Non-pigmented ciliary epithelial cell (primary cell): ENCODE data around the gene RORB.
"Not testable (repeated sequence)": the region's sequence is repeated elsewhere in the genome, so short reads cannot be mapped to it uniquely, and the experiment has no call there.

ENCODE experiments used
- DNase-seq: peaks from one replicate; pipeline ENCODE4 v3.0.0-alpha.2; 2010; ENCODE audit warnings: low read depth

The RORB gene

DNA sequence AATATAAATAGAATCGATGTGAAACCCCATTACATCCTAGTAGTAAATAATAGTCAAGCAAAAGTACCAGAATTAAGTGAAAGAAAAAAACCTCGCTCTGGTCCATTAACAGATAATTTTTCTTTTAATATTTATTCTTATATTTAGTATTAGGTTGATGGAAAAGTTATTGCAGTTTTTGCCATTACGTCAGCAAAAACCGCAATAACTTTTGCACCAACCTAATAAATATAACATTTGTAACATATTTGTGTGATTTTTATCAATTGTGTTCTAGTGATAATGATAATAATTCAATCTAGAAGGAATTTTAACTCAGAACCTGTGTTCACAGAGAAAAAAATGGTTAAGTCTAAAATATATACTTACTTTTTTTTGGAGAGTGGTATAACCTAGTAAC is 16.1 kb downstream of the RORB start:
- no peak for DNase-seq

DNA sequence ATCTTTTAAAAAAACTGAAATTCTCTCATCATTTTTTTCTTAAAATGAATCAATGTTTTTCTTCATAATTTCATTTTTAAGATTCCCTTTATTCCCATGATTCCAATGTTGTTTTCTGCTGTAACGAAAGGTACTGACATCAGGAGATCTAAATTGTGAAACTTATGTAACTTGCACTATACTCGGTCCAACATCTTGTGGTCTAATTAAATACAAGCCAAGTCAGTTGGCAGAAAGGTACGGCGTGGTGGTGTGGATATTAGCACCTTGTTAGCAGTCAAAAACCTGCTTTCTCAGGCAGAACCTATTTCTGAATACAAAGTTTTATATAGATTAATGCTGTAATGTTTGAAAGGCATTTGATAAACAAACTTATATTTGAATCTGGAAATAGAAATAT is 20.1 kb downstream of the RORB start:
- no peak for DNase-seq

DNA sequence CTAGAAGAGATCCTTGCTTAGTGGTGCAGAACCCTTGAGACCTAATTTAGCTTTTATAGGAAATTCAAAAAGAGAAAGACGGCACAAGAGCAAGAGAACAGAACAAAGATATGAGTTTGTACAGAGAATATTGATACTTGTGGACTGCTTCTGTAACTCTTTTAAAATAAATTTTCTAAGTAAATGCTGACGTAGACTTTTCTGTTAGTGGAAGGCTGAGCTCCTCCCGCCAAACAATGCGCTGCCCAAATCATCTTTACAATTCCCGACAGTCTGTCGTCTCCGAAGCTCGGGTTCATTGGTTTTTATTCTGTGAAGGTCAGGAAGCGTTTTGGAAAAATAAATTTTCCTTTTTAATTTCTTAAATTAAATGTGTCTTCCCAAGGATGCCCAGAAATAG is 22.3 kb downstream of the RORB start:
- no peak for DNase-seq

DNA sequence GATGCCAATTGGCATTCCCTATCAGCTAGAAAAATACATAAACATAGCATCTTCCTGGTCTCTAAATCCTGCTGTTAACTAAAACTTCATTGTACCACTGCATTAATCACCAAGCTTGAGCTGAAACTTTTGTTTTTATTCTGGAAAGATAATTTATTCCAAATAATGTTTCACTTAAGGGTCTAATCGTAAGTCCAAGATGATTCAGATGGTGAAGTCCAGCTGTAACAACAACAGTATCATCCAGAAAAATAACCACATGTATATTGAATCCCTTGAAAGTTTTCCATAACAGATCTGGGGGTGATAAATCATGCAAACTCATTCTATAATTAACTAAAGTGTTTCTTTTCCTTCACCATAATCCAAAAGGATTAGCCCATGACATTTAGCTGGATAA is 23.9 kb downstream of the RORB start:
- peak; percentile 42 for DNase-seq

DNA sequence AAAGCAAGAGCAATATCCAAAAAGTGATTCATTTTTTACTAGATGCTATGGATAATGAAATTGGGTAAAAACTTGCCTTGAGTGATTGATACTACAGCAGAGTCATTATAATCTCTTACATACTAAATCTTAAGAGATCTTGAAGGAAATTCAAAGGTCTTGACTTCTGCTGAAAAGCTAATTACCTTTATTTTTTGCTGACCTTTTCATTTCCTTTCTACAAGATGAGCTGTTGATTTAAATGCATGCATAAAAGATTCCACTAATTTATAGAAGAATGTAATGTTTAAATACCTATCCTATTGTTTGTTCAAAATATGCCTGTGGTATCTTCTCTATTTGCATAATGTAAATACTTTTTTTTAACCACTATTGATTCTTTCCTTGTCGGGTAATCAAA is 27.2 kb downstream of the RORB start:
- DNase-seq, result no peak

DNA sequence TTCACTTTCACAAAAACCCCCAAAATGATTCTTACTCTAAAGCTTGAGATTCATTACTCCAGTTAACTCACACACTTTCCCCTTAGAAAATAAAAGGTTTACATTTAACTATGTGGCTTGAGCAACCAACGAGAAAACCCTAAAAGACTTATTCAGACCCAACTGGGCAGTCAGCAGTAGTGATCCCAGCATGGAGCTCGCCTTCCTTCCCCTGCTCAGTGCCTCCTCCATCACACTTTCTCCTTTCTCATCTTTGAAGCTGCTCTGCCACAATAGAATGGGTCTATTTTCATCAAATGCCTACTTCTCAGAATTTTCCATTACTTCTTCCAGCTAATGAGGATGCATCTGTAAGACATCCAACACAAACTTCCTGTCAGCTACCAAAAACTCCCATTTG is 29.1 kb downstream of the RORB start:
- no peak for DNase-seq

DNA sequence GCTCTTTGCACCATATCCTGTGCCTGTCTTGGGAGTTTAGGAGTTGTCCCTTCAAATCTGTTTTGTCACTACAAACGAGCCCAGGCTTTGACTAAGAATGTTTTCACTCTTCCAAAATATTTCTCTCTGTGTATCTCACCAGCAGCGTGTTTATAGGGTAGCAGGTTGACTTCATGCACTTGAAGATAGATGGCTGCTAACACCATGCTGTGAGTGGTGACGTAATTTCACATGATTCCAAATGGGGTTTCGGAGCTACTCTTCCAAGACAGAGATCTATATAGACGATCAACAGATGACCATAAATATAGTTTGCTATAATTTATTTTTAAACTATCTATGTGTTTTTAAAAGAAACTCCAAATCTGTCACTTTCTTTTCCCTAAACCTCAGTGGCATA is 30.6 kb downstream of the RORB start:
- no peak for DNase-seq

DNA sequence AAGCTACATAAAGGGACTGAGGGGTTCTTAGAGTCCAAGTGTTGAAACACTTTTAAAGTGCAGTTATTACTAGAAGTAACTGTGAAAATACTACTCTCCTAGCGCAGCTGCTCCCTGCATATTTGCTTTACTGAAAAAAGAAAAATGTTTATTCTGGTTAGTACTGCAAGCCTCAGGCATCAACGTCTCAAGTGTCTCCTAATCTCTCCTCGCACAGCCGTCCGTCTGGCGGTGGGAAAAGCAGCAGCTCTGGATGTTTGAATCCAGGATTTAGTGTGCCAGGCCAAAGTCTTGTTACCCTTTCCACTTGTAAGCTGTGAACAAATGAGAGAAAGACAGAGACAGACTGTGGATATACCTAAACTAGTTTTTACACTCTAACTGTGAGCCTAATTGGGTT is 31.1 kb downstream of the RORB start:
- DNase-seq, result no peak

DNA sequence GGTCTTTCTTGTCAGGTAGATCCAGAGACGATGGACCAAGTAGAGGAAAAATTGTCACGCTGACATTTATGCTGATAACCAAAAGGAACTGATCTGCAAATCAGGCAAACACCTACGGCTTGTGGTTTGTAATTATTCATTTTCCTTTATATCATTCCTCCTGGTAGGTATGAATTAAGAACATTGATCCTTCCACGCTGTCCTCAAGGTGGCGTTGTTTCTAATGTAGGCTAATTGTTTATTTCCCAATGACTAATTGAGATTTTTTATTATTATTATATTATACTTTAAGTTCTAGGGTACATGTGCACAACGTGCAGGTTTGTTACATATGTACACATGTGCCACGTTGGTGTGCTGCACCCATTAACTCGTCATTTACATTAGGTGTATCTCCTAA is 33.3 kb downstream of the RORB start:
- not testable (repeated sequence) for DNase-seq

DNA sequence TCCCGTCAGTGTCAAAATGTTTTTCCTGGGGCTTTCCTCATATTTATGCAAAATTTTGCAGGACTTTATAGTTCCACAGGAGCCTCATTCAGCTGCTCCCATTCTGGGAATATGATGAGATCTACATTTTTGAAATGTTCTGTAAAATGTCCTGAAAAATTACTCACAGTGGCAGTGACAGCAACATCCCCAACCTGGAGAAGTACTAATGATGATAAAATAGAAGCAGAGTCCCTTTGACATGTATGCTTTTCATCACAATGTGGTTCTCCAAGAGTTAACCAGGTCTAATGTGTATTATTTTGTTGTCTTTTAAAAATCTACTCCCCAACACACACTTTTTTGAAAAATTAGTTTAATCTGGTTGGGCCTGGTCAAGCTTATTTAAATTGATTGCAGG is 36.1 kb downstream of the RORB start:
- no peak for DNase-seq

DNA sequence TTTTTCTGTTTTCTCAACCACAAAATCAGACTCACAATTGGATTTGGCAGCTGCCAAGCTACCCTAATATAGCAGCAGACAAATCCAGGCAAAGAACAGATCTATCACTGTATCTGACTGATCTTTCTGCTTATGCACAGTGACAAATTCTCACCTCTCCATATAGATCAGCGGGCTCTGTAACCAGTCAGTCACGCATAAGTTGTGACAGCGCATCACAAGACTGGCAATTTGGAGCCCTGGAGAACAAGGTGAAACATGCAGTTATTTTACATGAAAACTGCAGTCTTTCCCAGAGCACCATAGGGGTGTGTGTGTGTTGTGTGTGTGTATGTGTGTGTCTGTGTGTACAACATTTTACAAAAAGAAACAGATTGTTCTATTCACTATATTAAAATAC is 37.7 kb downstream of the RORB start:
- no peak for DNase-seq

DNA sequence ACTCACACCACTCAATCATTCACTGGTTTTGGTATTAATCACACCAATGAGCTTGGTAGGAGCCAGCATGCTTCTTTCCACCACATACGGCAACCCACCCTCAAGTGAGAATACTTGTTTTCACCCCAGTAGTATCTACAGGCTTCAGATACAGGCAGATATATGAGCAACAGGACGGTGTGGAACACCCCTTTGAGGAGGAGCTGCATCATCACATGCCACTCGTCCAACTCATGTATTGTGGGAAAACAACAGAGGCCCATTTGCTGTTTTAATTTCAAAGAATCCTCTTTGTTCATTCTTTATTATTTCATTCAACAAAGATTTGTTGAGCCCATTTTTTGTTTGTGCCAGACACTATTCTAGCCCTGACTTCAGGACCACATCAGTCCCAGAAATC is 46.0 kb downstream of the RORB start:
- DNase-seq, result no peak

DNA sequence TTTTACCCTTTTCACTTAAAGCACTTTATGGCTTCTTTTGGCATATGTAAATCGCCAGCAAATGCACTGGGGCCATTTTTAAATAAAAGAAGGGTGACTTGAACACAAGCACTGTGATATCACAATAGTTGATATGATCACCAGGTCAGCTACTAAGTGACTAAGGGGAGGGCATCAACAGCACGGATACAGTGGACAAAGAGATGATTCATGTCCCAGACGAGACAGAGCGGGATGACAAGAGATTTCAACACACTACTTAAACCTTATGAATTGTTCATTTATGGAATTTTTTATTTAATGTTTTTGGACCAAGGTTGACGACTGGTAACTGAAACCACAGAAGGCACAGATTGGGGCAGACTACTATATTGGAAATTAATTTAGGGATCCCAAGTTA is 54.1 kb downstream of the RORB start:
- no peak for DNase-seq

DNA sequence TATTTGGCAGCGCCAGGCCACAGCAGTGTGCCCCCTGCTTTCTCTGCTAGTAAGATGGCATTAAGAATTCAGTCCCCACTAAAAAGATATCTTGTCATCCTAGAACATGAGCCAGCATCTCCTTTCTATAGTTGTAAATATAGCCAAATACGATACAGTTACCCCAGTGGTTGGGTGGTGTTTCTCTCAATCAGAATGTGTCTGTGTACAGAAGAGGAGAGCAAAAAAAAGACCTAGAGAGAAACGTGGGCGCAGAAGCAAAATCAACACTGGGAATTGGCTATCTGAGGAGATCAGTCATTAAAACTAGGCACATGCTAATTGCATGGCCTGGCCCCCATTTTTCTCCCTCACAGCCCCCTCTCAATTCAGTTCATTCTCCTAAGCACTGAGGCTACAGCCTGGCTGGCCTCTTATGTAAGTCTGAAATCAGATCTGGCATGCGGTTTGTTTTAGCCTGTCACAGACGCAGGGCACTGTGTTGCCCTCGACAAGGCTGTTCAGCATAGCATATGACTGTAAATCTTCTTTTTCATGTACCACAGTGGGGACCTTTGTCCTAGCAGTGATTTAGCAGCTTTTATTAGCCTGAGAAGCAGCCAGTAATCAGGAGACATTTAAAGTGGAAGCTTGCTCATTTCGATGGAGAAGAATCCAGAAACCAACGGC is 57.8 kb downstream of the RORB start:
- DNase-seq, result no peak

DNA sequence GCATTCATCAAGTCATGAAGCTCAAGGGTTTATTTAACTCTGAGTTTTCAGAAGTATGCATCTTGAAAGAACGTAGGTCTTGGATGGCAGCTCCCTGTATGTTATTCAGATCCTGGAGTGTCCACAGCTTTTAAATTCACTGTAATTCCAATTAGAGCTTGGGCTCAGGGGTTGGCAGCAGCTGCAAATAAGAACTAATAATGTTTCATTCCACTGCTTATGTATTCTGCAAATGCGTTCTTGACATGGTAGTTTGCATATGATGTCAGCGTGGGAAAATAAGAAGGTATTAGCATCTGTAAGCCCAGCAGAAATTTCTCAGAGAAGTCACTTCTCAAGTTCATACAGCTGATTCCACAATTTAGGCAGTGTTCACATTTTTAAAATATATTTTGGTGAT is 58.4 kb downstream of the RORB start:
- no peak for DNase-seq

DNA sequence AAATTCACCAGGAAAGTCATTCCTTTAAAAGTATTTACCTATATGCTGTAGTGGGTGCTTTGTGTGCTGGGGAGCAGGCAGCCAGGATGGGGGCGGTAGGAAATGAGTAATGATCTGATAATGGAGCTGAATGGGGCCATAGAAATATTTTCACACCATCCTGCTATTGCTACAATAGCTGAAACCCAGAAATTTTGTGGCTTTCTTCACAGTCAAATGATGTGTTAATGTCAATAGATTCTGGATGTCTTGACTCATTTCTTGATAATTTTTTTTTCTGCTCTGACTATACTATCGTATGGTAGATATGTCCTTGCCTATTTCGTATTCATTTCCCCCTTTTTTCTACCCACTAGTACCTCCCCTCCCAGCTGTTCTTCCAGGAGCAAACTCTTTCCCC is 59.5 kb downstream of the RORB start:
- DNase-seq, result peak; percentile 37

DNA sequence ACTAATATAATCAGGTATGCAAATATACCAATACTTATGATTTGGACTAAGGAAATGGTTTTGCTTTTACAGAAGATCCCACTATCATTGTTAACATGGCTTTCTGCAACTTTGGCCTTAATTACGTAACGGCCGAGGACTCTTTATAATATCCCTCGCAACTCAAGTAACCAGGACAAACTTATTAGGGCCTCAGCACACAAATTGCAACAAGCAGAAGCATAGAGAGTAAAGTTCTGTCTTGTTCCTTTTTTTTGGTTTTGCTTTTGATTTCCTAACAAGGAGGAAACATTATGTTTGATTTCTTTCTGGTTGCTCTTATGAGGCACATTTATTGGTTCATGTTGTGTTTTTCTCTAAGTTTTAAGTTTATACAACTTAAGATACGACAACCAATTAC is 60.4 kb downstream of the RORB start:
- DNase-seq, result no peak

DNA sequence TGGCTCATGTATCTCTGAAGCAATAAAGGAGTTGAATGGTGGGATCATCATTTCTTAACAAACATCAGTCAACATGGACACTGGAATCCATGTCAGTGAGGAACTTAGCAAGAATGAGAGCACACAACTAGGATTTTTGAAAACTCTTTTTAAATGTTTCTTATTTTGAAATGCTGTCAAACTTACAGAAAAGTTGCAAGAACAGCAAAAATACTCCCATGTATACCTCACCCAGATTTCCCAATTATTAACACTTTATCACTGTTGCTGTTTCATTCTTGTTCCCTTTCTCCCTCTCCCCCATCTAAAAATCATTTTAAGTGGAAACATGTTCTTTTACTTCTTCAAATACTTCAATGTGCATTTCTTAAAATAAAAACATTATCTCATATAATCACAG is 65.5 kb downstream of the RORB start:
- no peak for DNase-seq

DNA sequence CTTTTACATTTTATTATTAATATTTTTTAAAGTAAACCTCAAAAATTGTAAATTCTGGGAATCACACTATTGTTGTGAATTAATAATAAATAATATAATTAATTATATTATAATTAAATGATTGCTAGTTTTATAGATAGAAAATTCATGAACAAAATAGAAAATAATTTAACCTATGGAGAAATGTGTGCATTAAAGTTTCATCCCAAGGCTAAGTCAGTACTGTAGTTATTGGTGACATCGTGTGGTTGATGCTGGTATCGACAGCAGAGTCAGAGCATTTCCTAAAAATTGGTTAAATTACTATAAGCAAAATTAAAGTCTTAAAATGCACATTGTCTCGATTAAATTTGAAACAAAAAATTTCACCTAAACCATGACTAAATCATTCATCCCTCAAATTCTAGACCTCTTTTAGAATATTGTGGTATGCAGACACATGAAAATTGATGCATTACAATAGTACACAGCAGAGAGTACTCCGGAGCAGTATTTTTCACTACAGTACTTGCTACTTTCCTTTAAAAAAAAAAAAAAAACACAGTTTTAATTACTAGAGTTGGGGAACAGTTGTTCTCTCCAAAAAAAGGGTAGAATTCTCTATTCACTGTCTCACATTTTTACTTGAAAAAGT is 73.9 kb downstream of the RORB start:
- DNase-seq, result peak; percentile 6

DNA sequence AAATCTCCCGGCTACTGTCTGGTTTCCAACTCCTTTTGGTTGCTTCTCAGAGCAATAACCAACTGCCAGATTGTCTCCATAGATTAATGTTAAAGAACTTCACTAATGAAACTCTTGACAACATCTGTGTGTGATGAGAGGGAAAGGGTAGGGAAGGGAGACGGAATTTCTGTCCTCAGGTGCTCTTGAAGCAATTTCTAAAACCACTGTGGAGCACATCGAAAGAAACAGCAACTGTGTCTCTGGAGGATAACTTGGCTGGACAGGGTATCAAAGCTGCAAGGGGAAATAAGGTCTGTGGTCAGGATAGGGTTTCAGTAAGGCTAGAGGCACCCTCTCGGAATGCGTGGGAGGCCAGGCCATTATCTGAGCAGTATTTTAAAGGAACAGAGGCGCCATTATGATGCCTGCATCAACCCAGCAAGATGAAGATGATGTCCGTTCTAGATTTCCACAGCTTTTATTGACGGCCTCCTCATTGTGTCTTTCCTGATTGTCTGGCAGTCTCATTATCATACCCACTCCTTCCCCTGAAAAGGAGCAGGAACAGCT is 76.6 kb downstream of the RORB start:
- DNase-seq, result peak; percentile 6

DNA sequence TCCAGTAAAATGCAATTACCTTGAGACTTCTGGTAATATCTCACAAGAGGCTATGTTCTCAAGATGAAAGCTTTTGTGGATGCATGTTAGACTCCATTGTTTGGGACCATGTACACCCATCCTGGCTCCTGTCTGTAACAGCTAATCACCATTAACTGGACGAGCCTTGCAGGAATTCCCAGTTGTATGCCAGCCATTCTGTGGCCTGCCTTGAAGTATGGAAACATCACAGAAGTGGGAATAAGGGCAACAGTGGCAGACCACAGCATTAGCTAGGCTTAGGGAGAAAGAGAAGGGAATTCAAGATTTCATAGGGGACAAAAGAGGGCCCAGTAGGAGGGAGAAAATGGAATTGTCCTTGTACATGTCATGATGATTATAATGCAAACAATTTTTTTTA is 79.0 kb downstream of the RORB start:
- DNase-seq, result no peak

DNA sequence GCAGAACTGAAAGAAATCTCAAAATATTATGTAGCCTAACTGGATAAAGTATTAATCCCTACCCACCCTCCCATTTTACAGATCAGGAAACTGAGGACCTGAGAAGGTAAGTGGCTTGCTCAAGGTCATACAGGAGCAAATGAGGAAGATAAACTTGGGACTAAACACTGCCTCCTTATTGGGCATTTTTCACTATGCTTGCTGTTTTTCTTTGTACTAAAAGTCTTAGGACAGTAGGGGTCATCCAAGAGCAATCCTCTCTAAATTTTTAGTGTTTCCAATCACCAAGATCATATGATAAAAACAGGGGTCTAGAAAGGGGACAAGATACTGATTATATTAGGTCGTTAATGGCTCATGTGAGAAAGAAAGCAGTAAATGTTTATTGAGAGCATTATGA is 80.8 kb downstream of the RORB start:
- DNase-seq, result no peak

DNA sequence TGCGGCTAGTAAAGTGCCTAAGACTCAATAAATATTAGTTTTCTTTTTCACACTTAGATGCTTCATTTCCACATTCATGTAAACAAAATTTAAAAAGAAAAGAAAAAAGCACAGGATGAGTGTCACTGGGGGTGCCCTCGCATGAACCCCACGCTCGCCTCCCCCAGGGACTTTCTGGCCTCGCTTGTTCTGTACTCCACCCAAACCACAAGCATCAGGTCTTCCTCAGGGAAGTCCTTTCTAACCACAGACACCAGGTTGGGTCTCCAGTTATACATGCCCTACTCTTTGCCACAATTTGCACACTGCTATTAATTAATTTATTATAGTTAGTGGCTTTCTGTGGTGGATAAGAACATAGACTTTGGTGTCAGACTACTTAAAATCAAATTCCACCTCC is 92.4 kb downstream of the RORB start:
- no peak for DNase-seq

DNA sequence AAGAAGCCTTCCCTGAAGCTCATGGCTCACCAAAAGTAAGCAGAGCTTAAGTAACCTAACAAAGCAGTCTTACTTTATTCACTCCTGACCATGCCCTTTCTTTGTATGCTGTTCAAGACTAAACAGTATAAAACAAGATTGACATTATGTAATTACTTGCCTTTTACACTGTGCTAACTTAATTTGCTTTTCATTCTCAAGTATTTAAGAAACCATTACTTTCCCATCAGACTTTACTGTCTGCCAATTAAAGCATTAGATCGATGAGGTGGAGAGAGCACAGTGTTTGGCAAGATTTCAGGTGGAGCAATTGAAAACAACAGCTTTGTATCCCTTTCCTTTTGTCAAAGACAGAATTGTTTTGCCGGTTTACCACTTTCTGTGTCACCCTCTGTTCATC is 98.2 kb downstream of the RORB start:
- no peak for DNase-seq
